Measurements from ENCODE around the gene PPCDC.

- no peak for TF ChIP-seq POLR2A (IDR thresholded peaks at IDR 0.05)
- TF ChIP-seq, protein P1, sequence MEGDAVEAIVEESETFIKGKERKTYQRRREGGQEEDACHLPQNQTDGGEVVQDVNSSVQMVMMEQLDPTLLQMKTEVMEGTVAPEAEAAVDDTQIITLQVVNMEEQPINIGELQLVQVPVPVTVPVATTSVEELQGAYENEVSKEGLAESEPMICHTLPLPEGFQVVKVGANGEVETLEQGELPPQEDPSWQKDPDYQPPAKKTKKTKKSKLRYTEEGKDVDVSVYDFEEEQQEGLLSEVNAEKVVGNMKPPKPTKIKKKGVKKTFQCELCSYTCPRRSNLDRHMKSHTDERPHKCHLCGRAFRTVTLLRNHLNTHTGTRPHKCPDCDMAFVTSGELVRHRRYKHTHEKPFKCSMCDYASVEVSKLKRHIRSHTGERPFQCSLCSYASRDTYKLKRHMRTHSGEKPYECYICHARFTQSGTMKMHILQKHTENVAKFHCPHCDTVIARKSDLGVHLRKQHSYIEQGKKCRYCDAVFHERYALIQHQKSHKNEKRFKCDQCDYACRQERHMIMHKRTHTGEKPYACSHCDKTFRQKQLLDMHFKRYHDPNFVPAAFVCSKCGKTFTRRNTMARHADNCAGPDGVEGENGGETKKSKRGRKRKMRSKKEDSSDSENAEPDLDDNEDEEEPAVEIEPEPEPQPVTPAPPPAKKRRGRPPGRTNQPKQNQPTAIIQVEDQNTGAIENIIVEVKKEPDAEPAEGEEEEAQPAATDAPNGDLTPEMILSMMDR (IDR thresholded peaks at IDR 0.05): no peak
Observed at GRCh38 chr15:75025107-75025506, 1.7 kb downstream of the PPCDC start.

All from esophagus squamous epithelium (tissue), 4 donors.